Liver (tissue), 3 donors: ENCODE results near the gene FADS1.

Experiments used
- NR2F2 ChIP-seq: IDR thresholded peaks from 2 replicates; pipeline ENCODE4 v1.6.1; 2016; ENCODE audit warnings: antibody characterized with exemption
- SP1 ChIP-seq: IDR thresholded peaks from 2 replicates; pipeline ENCODE4 v1.6.1; 2018; ENCODE audit warnings: antibody characterized with exemption, mild to moderate bottlenecking
- TF ChIP-seq, protein P1 (sequence below): fragments of 150-350 bp; IDR thresholded peaks from 2 replicates; pipeline ENCODE4 v1.5.1; 2017; ENCODE audit warnings: improper control_type of control experiment, low read depth, low read length; ENCODE audit not compliant: missing input control
- TF ChIP-seq, protein P2 (sequence below): IDR thresholded peaks from 2 replicates; pipeline ENCODE4 v1.6.1; 2016; ENCODE audit warnings: antibody characterized with exemption
- TF ChIP-seq, protein P3 (sequence below): IDR thresholded peaks from 2 replicates; pipeline ENCODE4 v1.6.1; 2016; ENCODE audit warnings: antibody characterized with exemption, mild to moderate bottlenecking
- TF ChIP-seq, protein P4 (sequence below): IDR thresholded peaks from 2 replicates; pipeline ENCODE4 v1.6.1; 2016; ENCODE audit warnings: antibody characterized with exemption
- donor health status: healthy.
- donor health status: healthy.

DNA sequence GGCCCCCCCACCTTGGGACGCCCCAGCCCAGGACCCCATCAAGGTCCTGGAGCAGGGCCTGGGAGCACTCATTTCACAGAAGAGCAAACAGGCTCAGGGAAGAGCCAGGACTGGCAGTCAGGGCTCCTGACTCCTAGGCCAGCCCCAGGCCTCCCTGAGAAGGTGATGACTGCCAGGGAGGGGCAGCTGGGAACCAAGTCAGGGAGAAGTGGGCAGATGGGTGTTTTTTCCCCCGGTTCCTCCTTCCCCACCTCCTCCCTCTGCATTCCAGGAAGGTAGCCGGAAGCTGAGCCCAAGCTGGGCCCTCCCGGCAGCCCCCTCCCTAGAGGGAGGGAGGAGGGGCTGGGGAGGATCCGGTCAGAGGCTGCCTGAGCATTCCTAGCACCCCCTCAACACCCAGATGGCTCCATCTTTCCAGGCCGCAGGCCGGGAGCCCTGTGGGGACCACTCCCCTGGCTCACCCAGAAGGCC is 44.8 kb downstream of the FADS1 start:
- TF ChIP-seq, protein P1, sequence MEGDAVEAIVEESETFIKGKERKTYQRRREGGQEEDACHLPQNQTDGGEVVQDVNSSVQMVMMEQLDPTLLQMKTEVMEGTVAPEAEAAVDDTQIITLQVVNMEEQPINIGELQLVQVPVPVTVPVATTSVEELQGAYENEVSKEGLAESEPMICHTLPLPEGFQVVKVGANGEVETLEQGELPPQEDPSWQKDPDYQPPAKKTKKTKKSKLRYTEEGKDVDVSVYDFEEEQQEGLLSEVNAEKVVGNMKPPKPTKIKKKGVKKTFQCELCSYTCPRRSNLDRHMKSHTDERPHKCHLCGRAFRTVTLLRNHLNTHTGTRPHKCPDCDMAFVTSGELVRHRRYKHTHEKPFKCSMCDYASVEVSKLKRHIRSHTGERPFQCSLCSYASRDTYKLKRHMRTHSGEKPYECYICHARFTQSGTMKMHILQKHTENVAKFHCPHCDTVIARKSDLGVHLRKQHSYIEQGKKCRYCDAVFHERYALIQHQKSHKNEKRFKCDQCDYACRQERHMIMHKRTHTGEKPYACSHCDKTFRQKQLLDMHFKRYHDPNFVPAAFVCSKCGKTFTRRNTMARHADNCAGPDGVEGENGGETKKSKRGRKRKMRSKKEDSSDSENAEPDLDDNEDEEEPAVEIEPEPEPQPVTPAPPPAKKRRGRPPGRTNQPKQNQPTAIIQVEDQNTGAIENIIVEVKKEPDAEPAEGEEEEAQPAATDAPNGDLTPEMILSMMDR, result no peak
- TF ChIP-seq, protein P2, sequence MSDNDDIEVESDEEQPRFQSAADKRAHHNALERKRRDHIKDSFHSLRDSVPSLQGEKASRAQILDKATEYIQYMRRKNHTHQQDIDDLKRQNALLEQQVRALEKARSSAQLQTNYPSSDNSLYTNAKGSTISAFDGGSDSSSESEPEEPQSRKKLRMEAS, result no peak
- TF ChIP-seq, protein P3, sequence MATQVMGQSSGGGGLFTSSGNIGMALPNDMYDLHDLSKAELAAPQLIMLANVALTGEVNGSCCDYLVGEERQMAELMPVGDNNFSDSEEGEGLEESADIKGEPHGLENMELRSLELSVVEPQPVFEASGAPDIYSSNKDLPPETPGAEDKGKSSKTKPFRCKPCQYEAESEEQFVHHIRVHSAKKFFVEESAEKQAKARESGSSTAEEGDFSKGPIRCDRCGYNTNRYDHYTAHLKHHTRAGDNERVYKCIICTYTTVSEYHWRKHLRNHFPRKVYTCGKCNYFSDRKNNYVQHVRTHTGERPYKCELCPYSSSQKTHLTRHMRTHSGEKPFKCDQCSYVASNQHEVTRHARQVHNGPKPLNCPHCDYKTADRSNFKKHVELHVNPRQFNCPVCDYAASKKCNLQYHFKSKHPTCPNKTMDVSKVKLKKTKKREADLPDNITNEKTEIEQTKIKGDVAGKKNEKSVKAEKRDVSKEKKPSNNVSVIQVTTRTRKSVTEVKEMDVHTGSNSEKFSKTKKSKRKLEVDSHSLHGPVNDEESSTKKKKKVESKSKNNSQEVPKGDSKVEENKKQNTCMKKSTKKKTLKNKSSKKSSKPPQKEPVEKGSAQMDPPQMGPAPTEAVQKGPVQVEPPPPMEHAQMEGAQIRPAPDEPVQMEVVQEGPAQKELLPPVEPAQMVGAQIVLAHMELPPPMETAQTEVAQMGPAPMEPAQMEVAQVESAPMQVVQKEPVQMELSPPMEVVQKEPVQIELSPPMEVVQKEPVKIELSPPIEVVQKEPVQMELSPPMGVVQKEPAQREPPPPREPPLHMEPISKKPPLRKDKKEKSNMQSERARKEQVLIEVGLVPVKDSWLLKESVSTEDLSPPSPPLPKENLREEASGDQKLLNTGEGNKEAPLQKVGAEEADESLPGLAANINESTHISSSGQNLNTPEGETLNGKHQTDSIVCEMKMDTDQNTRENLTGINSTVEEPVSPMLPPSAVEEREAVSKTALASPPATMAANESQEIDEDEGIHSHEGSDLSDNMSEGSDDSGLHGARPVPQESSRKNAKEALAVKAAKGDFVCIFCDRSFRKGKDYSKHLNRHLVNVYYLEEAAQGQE, result no peak
- TF ChIP-seq, protein P4, sequence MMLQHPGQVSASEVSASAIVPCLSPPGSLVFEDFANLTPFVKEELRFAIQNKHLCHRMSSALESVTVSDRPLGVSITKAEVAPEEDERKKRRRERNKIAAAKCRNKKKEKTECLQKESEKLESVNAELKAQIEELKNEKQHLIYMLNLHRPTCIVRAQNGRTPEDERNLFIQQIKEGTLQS, result no peak
- TF ChIP-seq NR2F2 (no peak), SP1 (no peak)
